Hematopoietic multipotent progenitor cell treated with erythropoietin and hydrocortisone succinate and interleukin-3 and kit ligand, for 4 days (in vitro differentiated cells): ENCODE data around the gene PSD4.
A peak's percentile ranks its signal among the peaks of the same experiment; 100 is the strongest.

Source experiments
- DNase-seq: peaks from one replicate; pipeline ENCODE4 v3.0.0-alpha.2; 2015

The PSD4 gene

GRCh38 chr2:113209646-113210171, 35.9 kb downstream of the PSD4 start:
- DNase-seq: no peak

- no peak for DNase-seq
Observed at GRCh38 chr2:113211226-113212105, 37.7 kb downstream of the PSD4 start.

- DNase-seq: no peak
Observed at GRCh38 chr2:113212245-113213060, 38.7 kb downstream of the PSD4 start.

GRCh38 chr2:113213061-113213930, 39.5 kb downstream of the PSD4 start:
- no peak for DNase-seq

GRCh38 chr2:113214141-113214540, 40.4 kb downstream of the PSD4 start:
- no peak for DNase-seq

GRCh38 chr2:113215056-113215455, 41.3 kb downstream of the PSD4 start:
- DNase-seq: no peak

GRCh38 chr2:113216321-113216720, 42.5 kb downstream of the PSD4 start:
- DNase-seq: no peak

GRCh38 chr2:113216891-113217454, 43.2 kb downstream of the PSD4 start:
- DNase-seq: no peak

- peak; percentile 56 for DNase-seq
Observed at GRCh38 chr2:113217455-113218282, 43.9 kb downstream of the PSD4 start.

GRCh38 chr2:113218283-113219091, 44.7 kb downstream of the PSD4 start:
- DNase-seq: no peak

- no peak for DNase-seq
Observed at GRCh38 chr2:113219092-113219441, 45.3 kb downstream of the PSD4 start.

GRCh38 chr2:113219525-113219888, 45.7 kb downstream of the PSD4 start:
- no peak for DNase-seq

- DNase-seq: peak; percentile 63
Observed at GRCh38 chr2:113219889-113220641, 46.3 kb downstream of the PSD4 start.

- no peak for DNase-seq
Observed at GRCh38 chr2:113220970-113221708, 47.4 kb downstream of the PSD4 start.

GRCh38 chr2:113221846-113222245, 48.1 kb downstream of the PSD4 start:
- peak; percentile 47 for DNase-seq

- no peak for DNase-seq
Observed at GRCh38 chr2:113223813-113224212, 50.0 kb downstream of the PSD4 start.

- DNase-seq: no peak
Observed at GRCh38 chr2:113224647-113225236, 51.0 kb downstream of the PSD4 start.
